ENCODE results near the gene SLC31A1.
A peak's percentile ranks its signal among the peaks of the same experiment; 100 is the strongest.

The SLC31A1 gene

DNA sequence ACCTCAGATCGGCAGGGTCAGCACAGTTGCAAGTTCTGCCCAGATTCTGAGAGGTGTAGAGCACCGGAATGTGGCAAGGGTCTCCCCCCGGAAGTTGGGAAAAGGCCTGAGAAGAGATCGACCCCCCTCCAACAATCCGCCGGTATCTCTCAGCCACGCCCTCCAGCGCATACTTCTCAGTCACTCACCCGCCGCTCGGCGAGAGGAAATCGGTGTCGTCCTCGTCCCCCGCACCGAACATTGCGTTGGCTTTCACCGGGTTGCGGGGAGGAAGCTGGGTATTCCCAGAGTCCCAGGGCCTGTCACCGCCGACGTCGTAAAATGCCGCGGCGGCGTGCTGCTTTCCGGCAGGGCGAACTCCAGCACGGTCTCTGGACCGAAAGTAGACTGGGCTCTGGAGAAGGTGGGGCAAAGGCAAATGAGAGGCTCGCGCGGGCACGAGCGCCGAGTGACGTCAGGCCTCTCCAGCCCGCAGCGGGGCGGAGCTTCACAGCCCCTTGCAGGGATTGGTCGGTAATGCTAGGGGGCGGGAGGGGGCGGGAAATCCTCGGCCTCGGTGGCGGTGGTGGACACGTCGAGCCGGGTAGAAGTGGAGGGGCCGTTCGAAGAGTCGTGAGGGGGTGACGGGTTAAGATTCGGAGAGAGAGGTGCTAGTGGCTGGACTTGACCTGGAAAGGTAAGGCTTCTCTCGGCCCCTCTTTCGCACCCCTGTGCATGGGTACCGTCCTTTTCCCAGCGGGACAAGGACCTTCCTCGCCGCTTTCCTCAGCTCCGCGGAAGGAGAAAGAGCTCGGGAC, at the start of gene SLC31A1, which contains the start of gene FKBP15:
TSS of gene SLC31A1 (plus strand) at position 542 of the 797 bp plus-strand sequence. CDS start 34,605 bp downstream, outside the sequence.
TSS of gene FKBP15 (minus strand) at position 275 of the 797 bp plus-strand sequence. CDS start at position 241, 34 bp downstream.
- DNase-seq = peak; percentile 97

DNA sequence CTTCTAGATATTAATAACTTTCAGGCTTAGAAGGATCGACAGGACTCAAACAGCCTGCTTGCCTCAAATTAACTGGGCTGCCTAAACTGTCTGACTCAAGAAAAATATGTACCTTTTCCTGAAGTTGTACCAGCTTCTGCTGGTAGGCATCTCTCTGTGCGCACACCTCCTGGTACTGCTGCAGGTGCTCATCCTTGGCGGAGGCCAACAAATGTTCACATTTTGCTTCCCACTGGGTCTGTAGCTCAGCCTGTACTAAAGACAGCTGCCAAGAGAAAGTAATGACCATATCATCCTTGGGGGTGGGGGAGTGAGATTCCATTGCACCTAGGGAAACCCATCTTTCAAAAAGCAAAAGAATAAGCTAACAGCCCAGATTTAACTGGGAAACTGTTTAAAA, 48.0 kb upstream of the SLC31A1 start:
- no peak for DNase-seq

DNA sequence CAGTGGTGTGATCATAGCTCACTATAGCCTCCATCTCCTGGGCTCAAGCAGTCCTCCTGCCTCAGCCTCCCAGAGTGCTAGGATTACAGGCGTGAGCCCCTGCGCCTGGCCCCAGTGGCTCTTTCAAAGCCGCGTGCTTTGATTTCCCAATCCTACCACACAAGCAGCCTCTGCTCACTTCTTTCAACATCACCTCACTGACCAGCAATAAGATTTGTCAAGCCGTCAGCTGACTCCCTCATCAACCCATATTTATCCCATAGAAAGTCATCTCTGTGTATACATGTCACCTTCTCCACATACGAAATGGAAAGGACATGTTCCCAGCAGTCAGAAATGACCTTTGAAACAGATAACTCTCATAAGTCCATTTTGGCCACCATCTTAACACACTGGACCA, 44.5 kb upstream of the SLC31A1 start:
- DNase-seq = no peak

DNA sequence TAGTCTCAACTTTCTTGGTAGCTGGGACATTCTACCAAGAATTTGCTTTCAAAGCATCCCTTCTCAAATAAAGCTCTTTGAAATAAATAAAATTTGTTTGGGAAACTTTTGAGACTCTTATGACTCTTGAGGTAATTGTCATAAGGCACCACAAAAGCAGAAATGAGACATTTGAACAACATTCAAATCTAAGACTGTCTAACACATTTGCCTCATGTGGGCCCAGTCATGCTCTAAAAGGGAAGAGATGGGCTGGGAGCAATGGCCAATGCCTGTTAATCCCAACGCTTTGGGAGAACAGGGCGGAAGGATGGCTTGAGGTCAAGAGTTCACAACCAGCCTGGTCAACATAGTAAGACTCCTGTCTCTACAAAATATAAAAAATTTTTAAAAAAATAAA, 44.1 kb upstream of the SLC31A1 start:
- no peak for DNase-seq

DNA sequence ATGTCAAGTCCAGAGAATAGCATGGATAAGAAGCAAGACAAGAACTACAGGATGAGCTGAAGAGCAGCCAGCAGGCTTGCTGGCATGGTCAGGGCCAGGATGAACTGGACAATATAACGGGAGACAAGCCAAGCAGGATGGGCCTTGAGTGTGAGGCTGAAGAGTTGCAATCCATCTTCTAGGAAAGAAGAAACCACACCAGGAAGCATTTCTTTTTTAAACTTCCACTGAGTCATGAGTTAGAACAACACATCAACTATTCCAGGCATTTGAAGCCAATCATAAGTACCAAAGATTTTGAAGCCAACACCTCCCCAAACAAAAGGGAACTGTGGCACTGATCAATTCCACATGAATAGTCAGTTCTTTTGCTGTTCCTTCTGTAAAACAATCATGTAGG, 43.3 kb upstream of the SLC31A1 start:
- DNase-seq = no peak

DNA sequence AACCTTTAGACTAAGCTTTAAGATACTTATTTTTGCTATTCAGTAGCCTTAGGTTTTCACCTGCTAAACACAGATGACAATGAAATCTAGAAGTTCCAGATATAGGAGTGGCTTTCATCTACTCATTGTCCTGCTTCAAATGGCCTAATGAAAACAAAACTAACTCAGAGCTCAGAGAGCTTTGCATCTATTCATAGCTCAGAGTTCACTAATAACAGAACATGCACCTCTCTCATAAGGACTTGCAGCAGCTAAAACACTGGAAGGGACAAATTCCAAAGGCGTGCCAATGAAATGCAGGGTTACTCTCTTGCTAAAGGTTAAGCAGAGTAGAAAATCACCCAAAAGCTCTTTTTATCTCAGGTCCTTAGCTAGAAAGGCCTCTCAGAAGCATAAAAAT, 41.5 kb upstream of the SLC31A1 start:
- no peak for DNase-seq

DNA sequence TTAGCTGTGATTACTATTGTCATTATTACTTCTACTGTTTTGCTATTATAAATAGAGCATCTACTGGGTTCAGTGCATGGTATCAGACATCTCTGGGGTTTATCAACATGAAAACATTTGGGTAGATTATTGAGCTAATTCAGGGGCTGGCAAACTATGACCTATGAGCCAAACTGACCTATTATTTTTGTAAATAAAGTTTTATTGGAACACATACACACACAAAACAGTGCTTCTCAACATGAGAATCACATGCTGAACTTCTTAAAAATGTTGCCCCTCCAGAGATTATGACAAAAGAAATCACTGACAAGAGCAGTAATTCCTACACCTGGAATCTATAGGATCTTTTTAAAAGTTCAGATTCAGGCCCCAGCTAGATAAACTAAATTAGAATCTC, 40.2 kb upstream of the SLC31A1 start:
- no peak for DNase-seq

DNA sequence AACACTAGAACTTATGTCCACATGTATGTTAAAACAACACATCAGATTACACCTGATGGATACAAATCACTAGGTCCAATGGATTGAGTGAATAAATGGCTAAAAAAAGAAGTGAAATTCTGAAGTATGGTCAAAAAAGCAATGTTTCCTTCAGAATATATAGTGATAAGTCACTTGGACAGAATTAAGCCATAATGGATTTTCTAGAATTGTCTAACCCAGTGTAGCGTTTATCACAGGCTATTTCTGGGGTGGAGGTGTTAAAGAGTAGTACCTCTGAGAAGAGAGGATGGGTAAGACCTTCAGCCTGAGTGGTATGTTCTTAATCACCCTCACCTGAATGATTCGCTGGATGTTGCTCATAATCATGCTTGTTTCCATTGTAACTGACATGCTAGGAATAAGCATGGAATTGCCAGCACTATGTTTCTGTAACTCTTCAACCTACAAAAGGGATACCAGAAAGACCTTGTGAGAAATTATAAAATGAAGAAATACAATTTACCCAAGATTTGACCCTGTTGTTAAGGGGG, 37.3 kb upstream of the SLC31A1 start:
- no peak for DNase-seq

DNA sequence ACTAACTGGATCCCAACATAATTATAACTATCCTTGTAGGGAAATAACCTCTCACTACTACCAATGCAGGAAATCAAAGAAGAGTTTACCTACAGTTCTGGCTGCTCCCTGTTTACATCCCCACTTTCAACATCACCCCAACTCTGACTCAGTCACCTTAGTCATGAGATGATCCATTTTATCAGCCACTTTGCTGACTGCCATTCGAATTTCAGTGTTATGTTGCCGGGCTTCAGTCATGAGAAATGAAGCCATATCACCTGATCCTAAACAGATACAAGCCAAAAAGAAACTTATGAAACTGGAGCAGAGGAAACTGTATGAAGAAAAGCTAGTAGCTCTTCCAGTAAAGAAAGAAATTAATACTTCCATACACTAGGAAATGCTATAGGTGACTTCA, 36.8 kb upstream of the SLC31A1 start:
- DNase-seq = no peak

DNA sequence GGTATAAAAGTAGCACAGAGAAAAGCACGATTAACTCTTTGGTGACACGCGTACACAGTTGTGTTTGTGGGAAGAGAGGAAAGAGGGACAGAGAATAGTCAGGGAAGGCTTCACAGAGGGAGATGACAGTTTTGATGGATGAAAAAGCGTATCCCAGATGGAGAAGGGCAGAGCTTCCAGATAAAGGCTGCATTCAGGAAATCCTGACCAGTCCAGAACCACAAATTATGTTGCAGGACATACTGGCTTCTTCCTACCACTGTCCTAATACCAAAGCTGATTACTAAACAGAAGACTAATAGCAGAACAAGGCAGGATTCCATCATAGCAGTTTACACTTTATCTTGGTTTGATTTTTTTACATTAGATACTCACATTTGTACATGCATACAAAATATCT, 36.1 kb upstream of the SLC31A1 start:
- no peak for DNase-seq

DNA sequence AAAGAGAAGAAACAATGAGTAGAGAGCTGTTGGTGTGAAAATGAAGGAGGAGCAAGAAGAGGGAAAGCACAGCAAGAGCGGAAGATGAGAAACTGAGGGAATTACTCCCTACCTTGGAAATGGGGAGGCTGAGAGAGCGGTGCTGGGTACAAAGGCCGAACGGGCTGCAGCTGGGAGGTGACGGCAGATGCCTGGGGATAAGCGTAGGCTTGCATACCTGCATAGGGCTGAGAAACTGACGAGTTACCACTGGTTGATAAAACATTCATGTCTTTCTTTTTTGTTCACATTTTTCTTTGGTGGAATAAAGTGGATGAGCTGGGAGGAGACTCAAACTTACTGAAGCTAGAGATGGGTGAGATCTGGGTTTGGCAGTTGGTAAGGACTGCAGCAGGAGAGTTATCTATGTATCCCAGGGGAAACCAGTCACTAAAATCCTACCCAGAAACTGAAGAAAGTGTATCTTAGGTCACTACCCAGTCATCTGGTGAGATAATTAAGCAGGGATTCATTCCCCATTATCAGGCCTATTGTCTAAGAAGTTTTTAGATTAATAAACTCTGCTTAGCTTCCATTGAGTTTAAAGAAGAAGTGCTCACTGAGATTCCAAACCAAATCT, 35.1 kb upstream of the SLC31A1 start:
- DNase-seq = no peak

DNA sequence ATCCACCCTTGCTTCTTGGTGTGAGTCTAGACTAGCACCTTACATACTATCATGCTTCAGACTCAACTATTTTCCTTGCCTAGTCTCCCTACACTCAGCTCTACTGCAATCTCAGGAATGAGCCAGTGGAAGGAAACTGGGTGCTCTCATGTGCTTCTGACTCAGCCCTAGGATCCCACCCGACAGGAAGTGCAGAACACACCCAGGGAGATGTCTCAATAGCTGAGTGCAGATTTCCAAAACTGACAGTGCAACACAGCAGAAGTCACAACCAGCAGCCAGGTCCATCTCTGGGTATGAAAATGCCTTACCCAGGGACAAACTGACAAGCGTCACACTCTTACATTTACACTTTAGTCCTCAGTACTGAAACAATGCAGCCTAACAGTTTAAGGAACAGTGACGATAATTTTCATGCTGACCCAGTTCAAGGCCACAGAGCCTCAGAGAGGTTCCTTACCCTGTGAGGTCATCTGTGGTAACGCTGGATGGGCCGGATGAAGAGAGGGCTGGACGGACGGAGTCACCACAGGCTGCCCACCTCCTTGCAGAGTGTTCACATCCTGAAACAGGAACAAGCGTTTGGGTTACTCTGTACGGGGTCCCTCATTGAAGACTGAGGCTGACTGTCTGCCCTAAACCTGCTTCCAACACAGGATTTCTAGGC, 33.3 kb upstream of the SLC31A1 start:
- no peak for DNase-seq

DNA sequence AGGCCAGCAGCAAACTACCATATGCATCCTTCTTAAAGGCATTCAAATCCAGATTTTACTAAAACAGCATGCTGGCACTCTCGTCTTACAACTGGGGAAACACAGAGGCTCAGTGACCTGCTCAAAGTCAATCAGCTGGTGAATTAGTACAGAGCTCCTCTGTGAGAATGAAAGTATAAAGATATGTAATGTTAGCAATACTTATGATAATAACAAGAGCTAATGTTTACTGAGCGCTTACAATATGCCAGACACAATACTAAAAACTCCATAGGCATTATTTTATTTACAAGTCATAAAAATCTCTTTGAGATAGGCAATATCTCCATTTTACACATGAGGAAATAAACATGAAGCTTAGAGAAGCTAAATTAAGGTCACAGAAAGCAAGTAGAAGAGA, 28.9 kb upstream of the SLC31A1 start:
- no peak for DNase-seq

DNA sequence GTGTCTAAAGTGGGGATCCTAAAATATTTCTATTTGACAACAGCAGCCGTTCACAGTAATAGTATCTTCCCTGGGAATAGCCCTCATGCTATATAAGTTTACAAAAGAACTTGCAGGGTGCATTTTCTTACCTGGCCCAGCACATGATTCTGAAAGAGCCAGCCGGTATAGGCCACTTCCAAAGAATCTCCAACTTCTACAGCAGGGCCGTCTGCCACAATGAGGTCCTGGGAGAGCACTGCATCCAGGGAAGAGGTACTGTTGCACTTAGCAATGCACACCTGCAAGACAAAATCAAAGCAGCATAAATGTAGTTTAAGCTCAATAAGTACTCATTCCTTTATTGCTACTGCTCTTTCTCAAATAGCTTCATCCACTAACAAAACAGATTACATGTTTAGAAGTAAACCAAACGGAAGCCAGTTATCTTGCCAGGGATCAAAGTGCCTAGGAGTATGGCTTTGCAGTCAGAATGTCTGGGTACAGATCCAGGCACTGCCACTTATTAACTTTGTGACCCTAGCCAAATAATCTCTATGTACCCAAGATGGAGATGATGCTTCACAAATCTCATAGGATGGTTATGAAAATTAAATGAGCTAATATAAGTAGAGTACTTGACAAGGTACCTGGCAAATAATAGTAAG, 21.5 kb upstream of the SLC31A1 start:
- DNase-seq = no peak

DNA sequence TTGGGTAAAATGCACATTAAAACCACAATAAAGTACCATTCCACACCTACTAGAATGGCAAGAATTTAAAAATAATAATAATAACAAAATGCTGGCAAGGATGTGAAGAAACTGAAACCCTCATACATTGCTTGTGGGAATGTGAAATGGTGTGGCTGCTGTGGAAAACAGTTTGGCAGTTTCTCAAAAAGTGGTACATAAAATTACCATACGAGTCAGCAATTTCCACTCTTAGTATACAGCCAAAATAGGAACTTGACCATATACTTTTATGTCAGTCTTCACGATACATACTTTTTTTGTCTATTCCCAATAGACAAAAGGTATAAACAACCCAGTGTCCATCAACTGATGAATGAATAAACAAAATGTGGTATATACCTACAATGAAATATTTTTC, 15.9 kb upstream of the SLC31A1 start:
- DNase-seq = no peak

DNA sequence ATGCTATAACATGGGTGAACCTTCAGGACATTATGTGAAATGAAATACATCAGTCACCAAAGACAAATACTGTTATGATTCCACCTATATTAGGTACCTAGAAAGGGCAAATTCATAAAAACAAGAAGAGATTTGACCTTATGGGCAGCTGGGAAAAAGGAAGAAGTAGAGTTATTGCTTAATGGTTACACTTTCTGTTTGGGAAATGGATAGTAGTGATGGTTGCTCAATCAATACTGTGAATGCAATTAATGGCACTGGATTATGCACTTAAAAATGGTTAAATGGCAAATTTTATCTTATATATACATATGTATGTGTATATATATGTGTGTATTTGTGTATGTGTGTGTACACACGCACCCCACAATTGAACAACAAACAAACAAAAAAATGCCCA, 15.5 kb upstream of the SLC31A1 start:
- no peak for DNase-seq

DNA sequence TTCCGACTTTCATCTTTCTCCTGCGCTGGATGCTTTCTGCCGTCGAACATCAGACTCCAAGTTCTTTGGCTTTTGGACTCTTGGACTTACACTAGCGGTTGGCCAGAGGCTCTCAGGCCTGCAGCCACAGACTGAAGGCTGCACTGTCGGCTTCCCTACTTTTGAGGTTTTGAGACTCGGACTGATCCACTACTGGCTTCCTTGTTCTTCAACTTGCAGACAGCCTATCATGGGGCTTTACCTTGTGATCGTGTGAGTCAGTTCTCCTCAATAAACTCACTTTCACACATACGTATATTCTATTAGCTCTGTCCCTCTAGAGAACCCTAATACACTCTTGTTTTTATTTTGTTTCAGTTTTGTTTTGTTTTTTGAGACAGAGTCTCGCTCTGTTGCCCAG, 10.5 kb upstream of the SLC31A1 start:
- no peak for DNase-seq

DNA sequence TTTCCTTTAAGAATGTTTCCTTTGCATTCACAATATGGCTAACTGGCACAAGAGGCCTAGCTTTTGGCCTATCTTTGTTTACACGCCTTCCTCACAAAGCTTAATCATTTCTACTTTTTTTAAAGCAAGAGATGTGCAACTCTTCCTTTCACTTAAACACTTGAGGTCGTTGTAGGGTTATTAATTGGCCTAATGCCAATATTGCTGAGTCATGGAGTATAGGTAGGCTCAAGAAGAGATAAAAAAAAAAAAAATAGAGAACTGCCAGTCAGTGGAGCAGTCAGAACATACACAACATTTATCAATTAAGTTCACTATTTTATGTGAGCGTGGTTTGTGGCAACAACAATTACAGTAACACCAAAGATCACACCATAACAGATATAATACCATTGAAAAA, 6.2 kb upstream of the SLC31A1 start:
- no peak for DNase-seq

DNA sequence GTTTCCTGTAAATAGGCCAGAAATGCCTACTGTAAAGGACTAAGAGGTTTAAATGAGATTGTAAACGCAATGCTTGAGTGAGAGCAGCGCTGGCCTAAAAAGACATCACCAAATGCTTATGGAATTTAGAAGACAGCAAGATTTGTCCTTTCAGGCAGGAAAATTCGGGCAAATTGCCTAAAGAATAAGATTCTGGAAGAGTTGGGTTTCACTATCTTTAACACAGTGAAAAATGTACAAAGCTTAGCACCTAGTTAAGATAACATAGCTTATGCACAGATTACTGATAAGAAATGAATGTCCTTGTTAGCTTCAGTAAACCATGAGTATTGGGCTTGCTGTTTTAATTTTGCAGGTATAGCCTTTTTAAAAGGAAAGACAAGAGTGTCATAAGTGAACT, 4.9 kb upstream of the SLC31A1 start:
- DNase-seq = no peak

DNA sequence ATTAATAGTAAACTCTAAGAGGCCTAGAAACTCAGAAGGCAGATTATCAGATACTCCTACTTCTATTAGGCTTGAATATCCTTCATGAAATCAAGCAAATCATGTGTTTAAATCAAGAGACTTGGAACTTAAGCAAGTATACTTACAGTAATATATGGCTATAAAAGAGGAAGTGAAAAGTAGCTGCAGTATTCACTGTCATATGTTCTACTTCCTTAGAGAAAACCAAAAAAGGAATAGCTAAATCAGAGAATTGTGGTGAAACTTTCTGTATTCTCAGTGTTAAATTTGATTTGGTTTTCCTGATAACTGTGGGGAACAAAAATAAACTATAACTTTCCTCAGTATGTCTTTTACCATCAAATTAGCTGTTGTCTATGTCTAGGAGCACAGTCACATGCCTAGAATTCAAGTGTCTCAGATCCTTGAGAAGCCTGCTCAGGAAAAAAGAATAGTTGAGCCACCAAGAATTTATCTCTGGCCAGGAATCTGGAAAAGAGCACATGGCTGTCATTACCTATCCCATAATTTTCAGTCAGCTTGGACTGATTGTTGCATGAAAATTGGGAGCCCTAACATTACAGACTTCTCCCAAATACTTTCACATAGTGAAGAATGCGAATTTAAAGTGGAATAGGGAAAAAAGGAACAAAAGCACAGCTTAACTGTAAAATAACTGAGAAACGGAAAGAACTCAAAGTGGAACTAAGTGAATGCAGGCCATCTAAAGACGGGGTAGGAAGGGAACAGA, 2.0 kb upstream of the SLC31A1 start:
- no peak for DNase-seq

DNA sequence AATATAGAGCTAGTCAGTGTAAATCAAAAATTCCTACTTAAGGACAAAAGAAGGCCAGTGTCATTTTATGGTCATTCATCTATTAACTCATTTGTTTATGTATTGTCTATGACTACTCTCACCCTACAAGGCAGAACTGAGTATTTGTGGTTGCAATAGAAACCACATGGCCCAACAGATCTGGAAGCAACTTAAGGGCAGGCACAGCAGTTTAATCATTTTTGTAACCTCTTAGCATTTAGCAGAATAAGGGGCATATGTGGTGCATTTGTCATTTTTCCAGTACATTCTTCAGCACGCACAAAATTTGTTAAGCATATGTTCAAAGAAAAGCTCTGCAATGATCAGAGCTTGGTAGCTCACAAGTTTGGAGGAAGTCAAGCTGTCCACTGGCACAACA, 1.4 kb upstream of the SLC31A1 start:
- no peak for DNase-seq

DNA sequence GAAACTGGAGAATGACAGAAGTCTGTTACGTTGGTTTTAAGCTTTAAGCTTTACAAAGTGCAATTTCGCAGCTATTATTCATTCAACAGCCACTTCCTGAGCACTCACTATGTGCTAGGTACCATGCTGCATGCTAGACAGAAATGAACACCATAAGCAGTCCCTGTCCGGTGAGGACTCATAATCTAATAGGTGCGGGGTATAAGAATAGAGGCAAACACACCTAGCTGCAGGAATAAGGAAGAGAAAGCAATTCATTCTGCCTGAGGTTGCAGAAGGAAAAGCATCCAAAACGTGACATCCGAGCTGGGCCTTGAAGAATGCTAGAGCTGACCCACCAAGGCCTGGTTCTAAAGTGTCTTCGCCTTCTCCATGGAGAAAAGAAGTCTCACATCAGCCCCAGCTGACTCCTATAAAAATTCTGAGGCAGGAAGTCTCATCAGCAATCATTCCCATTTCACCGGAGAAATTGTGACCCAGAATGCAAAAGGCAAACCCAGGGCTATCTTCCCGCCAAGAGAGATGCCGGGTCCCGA, 809 bp upstream of the SLC31A1 start:
- no peak for DNase-seq
